ENCODE data around the gene IRAK1BP1. TPM values are rescaled to one million over a fixed set of nuclear protein-coding genes. Genes with fewer than 3 reads are reported as not detected.

Gene IRAK1BP1
- total RNA-seq, 2 experiments from 2014 or later: 1.9 to 2.1 TPM

Other genes starting within 250 kb of the IRAK1BP1 start
- gene PHIP, start 210.7 kb downstream of the IRAK1BP1 start, total RNA-seq: 10 to 100 TPM; 31.8 to 34.0 TPM

All from activated CD4-positive, alpha-beta memory T cell treated with anti-CD3 and anti-CD28 coated beads, Interleukin-2, amount 10 ng/mL, durations not matched to agents 7 days and 5 days (primary cell).